Measurements from ENCODE around the gene SUGCT. TPM values are rescaled to one million over a fixed set of nuclear protein-coding genes. Genes with fewer than 3 reads are reported as not detected.
"Not testable (repeated sequence)": the region's sequence is repeated elsewhere in the genome, so short reads cannot be mapped to it uniquely, and the experiment has no call there.

The SUGCT gene
- total RNA-seq, 2 donors from 2014 or later = 0.68 to 2.5 TPM

DNA sequence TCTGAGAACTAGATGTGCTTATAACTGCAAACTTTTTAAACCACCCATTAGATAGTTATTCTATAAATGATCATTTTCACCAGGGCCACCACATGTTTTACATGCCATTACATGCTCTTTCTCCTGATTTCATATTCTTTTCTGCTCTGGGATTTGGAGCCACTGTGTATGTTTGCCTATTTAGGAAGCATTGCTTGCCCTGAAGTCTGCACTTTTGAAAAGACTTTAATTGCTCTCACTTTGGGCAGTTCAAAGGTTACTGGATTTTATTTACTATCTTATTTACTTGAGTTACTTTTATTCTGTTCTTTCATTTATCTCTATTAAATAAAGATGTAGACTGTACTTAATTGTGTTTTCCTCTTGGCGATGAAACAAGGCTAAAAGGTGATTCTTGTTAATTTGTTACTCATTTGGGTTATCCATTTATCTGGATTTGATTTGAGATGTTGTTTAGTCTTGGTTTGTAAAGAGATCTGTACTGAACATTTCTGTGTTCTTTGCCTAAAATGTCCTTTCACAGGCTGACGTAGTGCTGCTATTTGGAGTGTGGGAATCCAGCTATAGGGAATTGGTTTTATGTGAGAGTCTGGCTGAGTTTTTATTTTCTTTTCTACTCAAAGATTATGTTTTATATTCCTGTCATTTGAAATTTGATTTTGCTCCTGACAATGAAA lies 88.8 kb downstream of the SUGCT start:
- no peaks in the 10 kb centered on the region for H3K9me3 ChIP-seq (ENCODE audit: control insufficient read depth, low read length, poor library complexity, severe bottlenecking)
- peaks cover 5% of the 10 kb centered on the region for H3K27me3 Mint-ChIP-seq
- H3K4me1 Mint-ChIP-seq = no peaks in the 10 kb centered on the region
- no peak overlapping the region for H3K27ac Mint-ChIP-seq
- H3K4me3 Mint-ChIP-seq = no peak overlapping the region
- H3K36me3 Mint-ChIP-seq (ENCODE audit: low read depth) = no peaks in the 10 kb centered on the region
- ATAC-seq (no peak), DNase-seq (no peak)

DNA sequence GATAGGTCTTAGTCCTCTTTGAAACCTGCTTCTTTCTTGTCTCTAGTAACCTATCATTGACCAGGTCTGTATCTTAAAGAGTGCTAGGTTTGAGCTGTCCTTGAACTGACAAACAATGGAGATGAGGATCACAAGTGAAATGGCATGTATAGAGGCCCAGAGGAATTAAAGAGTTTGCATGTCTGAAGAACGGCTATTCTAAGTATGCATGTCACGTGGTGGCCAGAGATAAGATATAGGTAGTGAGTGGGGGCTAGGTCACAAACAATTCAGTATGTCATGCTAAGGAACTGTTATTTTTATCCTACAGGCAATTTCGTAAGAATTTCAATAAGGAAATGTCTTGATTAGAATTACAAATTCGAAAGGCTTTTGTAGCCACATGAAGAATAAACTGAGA lies 95.3 kb downstream of the SUGCT start:
- DNase-seq (no peak), ATAC-seq (no peak)
- H3K27ac Mint-ChIP-seq = no peak overlapping the region
- H3K4me3 Mint-ChIP-seq = no peak overlapping the region
- H3K36me3 Mint-ChIP-seq (ENCODE audit: low read depth) = no peaks in the 10 kb centered on the region
- H3K9me3 ChIP-seq (ENCODE audit: control insufficient read depth, low read length, poor library complexity, severe bottlenecking) = no peaks in the 10 kb centered on the region
- peaks cover 5% of the 10 kb centered on the region for H3K27me3 Mint-ChIP-seq
- H3K4me1 Mint-ChIP-seq = peaks cover 2% of the 10 kb centered on the region

DNA sequence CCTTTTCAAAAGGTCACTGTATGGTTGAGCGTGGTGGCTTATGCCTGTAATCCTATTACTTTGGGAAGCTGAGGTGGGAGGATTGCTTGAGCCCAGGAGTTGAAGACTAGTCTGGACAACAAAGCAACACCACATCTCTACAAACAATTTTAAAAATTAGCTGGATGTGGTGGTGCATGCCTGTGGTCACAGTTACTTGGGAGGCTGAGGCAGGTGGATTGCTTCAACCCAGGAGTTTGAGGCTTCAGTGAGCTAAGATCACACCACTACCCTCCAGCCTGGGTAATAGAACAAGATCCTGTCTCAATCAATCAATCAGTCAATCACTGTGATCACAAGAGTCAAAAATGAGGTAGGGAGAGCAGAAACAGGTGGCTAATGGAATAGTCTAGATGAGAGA lies 97.0 kb downstream of the SUGCT start:
- no peaks in the 10 kb centered on the region for H3K9me3 ChIP-seq (ENCODE audit: control insufficient read depth, low read length, poor library complexity, severe bottlenecking)
- Mint-ChIP-seq H3K4me3 (no peak overlapping the region), H3K27ac (no peak overlapping the region), H3K36me3 (ENCODE audit: low read depth) (no peaks in the 10 kb centered on the region), H3K4me1 (peaks cover 2% of the 10 kb centered on the region), H3K27me3 (peaks cover 5% of the 10 kb centered on the region)
- DNase-seq = no peak
- no peak for ATAC-seq

DNA sequence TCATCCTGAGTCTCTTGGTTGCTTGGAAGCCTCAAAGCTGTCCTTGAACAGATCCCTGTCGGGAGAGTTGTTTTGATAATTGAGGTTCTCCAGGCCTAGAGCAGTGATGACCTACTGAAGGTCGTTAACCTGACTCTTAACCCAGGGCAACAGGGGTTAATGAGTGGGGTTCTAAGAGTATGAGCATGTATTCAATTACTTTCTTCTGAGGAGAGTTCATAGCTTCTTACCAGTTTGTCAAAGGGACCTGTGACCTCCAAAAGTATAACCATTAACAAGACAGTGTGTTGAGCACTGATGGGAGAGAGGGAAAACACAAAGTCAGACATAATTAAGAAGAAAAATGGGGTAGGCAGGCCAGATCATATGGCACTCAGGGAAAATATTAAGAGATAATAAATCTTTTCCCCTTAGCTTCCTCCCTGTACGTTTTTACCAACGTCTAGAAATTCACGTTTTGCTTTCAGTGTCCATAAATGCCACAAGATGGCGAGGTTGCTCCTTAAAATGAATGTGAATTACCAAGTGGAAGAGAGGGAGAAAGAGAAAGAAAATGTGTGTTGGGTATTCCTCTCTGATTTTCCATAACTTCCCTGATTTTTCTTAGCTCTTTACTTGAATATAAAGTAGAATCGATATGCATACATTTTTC lies 97.6 kb downstream of the SUGCT start:
- Mint-ChIP-seq H3K4me3 (no peak overlapping the region), H3K27me3 (peaks cover 5% of the 10 kb centered on the region), H3K27ac (no peak overlapping the region), H3K4me1 (peaks cover 2% of the 10 kb centered on the region), H3K36me3 (ENCODE audit: low read depth) (no peaks in the 10 kb centered on the region)
- H3K9me3 ChIP-seq (ENCODE audit: control insufficient read depth, low read length, poor library complexity, severe bottlenecking) = no peaks in the 10 kb centered on the region
- ATAC-seq (no peak), DNase-seq (no peak)

DNA sequence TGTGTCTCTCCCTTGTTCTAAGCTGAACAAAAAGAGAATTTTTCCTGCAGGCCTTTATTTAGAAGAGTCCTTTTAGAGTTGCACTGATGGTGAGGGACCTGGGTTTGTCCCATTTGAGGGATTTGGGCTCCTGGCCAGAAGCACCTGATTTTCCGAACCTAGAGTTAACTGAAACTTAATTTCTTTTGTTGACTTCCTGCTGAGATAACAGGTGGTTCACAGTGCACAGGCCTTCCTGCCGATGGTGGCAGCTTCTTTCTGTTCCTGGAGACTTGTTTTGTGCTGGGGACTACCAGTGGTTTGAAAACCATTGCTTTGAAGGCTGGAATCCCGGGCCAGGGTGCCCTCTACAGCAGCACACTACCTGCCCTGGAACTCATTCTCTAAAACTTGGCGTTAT lies 99.2 kb downstream of the SUGCT start:
- ATAC-seq (no peak), DNase-seq (no peak)
- no peak overlapping the region for H3K27ac Mint-ChIP-seq
- H3K4me3 Mint-ChIP-seq = no peak overlapping the region
- no peaks in the 10 kb centered on the region for H3K36me3 Mint-ChIP-seq (ENCODE audit: low read depth)
- H3K9me3 ChIP-seq (ENCODE audit: control insufficient read depth, low read length, poor library complexity, severe bottlenecking) = no peaks in the 10 kb centered on the region
- H3K4me1 Mint-ChIP-seq = peaks cover 2% of the 10 kb centered on the region
- no peaks in the 10 kb centered on the region for H3K27me3 Mint-ChIP-seq

DNA sequence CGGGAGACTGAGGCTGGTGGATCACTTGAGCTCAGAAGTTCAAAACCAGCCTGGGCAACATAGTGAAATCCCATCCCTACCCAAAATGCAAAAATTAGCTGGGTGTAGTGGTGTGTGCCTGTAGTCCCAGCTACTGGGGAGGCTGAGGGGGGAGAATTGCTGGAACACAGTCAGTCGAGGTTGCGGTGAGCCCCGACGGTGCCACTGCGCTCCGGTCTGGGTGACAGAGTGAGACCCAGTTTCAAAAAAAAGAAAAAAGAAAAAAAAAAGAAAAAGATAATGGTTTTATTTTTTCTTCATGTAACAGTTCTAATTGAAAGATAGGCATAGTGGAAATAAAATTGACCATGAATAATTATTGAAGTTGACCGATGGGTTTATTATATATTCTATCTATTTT lies 99.9 kb downstream of the SUGCT start:
- H3K4me1 Mint-ChIP-seq = peaks cover 2% of the 10 kb centered on the region

DNA sequence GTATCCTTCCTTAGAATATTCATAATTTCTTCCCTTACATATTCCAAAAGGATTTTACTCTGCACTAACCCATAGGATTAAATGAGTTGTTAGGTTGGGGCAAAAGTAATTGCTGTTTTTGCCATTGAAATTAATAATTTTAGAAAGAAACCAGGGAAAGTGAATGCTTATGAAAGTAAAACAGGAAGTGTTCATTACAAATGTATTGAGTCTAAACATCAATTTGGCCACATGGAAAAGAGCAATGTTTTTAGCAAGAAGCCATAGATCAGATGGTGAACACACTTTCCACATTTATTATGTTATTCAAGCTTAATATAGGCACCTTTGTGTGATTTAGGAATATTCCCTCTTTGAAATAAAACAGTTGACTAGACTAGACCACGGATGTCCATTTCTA lies 102.9 kb downstream of the SUGCT start:
- DNase-seq (no peak), ATAC-seq (no peak)
- Mint-ChIP-seq H3K4me1 (no peaks in the 10 kb centered on the region), H3K4me3 (no peak overlapping the region), H3K36me3 (ENCODE audit: low read depth) (no peaks in the 10 kb centered on the region), H3K27ac (no peak overlapping the region), H3K27me3 (no peaks in the 10 kb centered on the region)
- H3K9me3 ChIP-seq (ENCODE audit: control insufficient read depth, low read length, poor library complexity, severe bottlenecking) = no peaks in the 10 kb centered on the region

More for the DNA sequence above, 99.9 kb downstream of the SUGCT start:
- Mint-ChIP-seq H3K4me3 (no peak overlapping the region), H3K27ac (no peak overlapping the region), H3K36me3 (ENCODE audit: low read depth) (no peaks in the 10 kb centered on the region), H3K27me3 (no peaks in the 10 kb centered on the region)
- ATAC-seq = no peak
- DNase-seq = no peak
- H3K9me3 ChIP-seq (ENCODE audit: control insufficient read depth, low read length, poor library complexity, severe bottlenecking) = no peaks in the 10 kb centered on the region

DNA sequence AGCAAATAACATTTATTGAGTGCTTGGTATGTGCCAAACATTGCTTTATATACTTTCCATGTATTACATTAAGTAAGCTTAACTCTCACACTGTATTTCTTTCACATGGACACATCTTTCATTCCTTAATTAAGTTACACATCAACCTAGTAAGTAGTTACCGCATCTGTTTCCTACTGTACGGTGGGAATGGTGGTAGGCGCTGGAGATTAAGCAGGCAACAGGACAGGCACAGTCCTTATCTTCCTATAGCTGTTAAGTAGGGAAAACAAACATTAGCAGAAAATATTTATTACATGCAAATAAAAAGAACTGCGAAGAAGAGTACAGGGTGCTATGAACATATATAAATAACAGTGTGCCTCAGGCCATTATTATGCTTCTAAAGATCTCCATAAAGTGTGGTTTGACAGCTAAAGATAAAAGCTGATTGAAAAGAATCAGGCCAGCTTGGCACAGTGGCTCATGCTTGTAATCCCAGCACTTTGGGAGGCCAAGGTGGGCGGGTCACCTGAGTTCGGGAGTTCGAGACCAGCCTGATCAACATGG lies 105.0 kb downstream of the SUGCT start:
- H3K9me3 ChIP-seq (ENCODE audit: control insufficient read depth, low read length, poor library complexity, severe bottlenecking) = no peaks in the 10 kb centered on the region
- Mint-ChIP-seq H3K4me3 (no peak overlapping the region), H3K27me3 (no peaks in the 10 kb centered on the region), H3K4me1 (no peaks in the 10 kb centered on the region), H3K36me3 (ENCODE audit: low read depth) (no peaks in the 10 kb centered on the region), H3K27ac (no peak overlapping the region)
- ATAC-seq = no peak
- no peak for DNase-seq

DNA sequence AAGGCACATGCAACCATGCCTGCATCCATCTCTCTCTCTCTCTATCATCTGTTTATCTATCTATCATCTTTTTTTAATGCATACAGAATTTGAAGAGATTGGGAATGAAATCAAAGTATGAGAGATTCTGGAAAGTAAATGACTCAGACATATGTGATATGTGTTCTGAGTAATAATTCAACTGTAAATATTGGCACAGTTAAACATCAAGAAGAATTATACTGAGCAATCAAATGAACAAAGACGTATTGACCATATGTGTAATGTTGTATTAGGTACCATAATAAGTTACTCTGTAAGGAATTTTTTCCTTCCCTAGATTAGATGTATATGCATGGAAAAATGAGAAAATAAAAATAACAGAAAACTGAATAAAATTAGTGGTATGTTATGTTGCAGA lies 108.3 kb downstream of the SUGCT start:
- H3K4me1 Mint-ChIP-seq = no peaks in the 10 kb centered on the region
- no peaks in the 10 kb centered on the region for H3K27me3 Mint-ChIP-seq
- ATAC-seq (no peak), DNase-seq (no peak)
- no peaks in the 10 kb centered on the region for H3K36me3 Mint-ChIP-seq (ENCODE audit: low read depth)
- no peak overlapping the region for H3K4me3 Mint-ChIP-seq
- H3K27ac Mint-ChIP-seq = no peak overlapping the region
- H3K9me3 ChIP-seq (ENCODE audit: control insufficient read depth, low read length, poor library complexity, severe bottlenecking) = no peaks in the 10 kb centered on the region

DNA sequence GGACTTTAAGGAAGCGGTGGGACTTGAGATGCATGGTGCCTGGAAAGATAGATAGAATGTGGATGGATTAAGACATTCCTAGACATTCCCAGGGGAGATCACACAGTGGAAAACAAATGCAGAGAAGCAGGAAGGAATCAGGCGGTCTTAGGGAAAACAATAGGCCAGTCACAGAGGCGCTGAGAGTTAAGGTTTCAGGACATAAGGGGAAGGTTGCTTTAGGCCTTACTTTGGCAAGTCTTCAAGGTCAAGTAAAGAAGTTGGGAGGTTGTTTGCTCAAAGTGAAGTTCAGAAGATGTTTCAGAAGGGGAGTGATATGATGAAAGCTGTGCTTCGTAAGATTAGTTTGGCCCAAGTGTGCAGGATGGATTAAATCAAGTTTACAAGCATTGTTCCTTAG lies 109.4 kb downstream of the SUGCT start:
- no peak overlapping the region for H3K4me3 Mint-ChIP-seq
- H3K27me3 Mint-ChIP-seq = no peaks in the 10 kb centered on the region
- ATAC-seq (no peak), DNase-seq (no peak)
- H3K9me3 ChIP-seq (ENCODE audit: control insufficient read depth, low read length, poor library complexity, severe bottlenecking) = no peaks in the 10 kb centered on the region
- H3K36me3 Mint-ChIP-seq (ENCODE audit: low read depth) = no peaks in the 10 kb centered on the region
- H3K4me1 Mint-ChIP-seq = no peaks in the 10 kb centered on the region
- no peak overlapping the region for H3K27ac Mint-ChIP-seq

DNA sequence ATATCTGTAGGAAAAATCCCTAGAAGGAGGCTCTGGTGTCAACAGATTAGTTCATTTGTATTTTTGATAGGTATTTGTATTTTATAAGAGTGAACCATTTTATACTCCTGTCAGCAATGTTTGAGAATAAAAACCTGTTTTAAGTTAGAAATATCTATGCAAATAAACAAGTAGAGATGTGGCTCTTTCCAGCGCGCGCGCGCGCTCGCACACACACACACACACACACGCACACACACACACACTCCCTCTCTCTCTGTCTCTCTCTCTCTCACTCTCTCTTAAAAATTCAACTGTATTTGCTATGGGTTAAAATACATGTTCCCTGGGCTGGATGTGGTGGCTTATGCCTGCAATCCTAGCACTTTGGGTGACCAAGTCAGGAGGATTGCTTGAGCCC lies 113.9 kb downstream of the SUGCT start:
- H3K4me3 Mint-ChIP-seq = no peak overlapping the region
- DNase-seq = no peak
- H3K9me3 ChIP-seq (ENCODE audit: control insufficient read depth, low read length, poor library complexity, severe bottlenecking) = no peaks in the 10 kb centered on the region
- H3K36me3 Mint-ChIP-seq (ENCODE audit: low read depth) = no peaks in the 10 kb centered on the region
- H3K27ac Mint-ChIP-seq = no peak overlapping the region
- H3K4me1 Mint-ChIP-seq = no peaks in the 10 kb centered on the region
- no peak for ATAC-seq
- no peaks in the 10 kb centered on the region for H3K27me3 Mint-ChIP-seq

DNA sequence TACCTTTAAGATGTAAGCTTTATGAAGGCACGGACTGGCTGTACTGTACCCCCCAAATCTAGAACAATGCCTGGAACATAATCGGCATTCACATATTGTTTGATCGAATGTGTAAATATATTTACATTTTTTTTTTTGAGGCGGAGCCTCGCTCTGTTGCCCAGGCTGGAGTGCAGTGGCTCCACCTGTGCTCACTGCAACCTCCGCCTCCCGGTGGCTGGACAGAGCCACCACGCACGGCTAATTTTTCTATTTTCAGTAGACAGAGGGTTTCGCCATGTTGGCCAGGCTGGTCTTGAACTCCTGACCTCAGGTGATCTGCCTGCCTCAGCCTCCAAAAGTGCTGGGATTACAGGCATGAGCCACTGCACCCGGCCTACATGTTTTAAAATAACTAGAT lies 118.6 kb downstream of the SUGCT start:
- not testable (repeated sequence) for H3K36me3 Mint-ChIP-seq (ENCODE audit: low read depth); ATAC-seq; H3K27me3 Mint-ChIP-seq; H3K4me3 Mint-ChIP-seq; H3K9me3 ChIP-seq (ENCODE audit: control insufficient read depth, low read length, poor library complexity, severe bottlenecking); DNase-seq; H3K27ac Mint-ChIP-seq; H3K4me1 Mint-ChIP-seq

DNA sequence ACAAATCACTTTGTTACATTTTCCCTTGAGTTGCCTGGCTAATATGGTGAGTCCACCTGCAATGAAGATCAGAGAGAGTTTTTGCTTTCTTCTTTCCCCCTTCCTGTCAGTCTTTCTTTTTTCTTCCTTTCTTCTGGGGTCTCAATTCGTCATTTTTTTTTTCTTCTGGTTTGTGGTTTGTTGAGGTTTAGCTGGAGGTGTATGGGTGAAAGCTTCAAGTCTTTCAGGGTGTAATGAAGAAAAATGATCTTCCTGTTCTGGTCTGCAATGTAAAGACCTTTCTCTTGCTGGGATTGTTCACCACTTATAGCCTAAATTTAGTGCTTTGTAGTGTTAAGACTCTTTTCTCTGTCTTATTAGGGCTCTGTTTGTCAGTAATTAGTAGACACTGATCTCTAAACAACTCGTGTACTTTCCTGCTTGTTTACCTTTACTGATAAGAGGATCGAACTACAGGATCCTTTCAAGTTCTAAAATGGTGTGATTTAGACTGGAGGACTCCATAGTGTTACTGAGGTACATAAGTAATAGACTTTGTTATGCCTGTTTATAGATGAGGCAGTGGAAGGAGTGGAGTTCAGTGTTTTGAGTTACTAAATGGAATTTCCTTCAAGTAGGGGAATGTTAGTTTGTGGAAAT lies 129.1 kb downstream of the SUGCT start:
- H3K4me3 Mint-ChIP-seq = no peak overlapping the region
- peaks cover 5% of the 10 kb centered on the region for H3K27me3 Mint-ChIP-seq
- no peak for ATAC-seq
- H3K9me3 ChIP-seq (ENCODE audit: control insufficient read depth, low read length, poor library complexity, severe bottlenecking) = no peaks in the 10 kb centered on the region
- DNase-seq = no peak
- H3K4me1 Mint-ChIP-seq = peaks cover 7% of the 10 kb centered on the region
- H3K36me3 Mint-ChIP-seq (ENCODE audit: low read depth) = no peaks in the 10 kb centered on the region
- H3K27ac Mint-ChIP-seq = no peak overlapping the region
